ENCODE measurements around the gene NFASC. TPM values are rescaled to one million over a fixed set of nuclear protein-coding genes. Genes with fewer than 3 reads are reported as not detected.

NFASC gene
- total and polyA plus RNA-seq, 12 donors = 4.8 to 76.7 (median 44.8) TPM

DNA sequence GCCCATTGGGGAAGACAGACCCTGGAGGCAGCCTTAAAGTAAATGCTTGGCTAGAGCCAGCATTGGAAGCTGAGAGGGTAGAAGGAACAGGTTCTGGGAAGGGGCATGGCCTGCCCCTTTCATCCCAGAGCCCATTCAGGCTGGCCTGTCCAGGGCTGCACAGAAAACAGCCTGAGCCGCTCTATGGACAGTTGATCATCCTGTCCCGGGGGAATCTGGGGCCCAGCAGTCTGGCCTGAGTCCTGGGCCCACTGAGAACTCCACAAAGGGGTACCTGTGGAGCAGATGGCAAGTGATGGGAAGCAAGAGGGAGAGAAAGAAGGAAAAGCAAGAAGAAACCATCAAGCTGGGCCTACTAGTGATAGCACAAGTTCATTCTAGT, 200.4 kb downstream of the NFASC start:
- TF ChIP-seq, protein P1, sequence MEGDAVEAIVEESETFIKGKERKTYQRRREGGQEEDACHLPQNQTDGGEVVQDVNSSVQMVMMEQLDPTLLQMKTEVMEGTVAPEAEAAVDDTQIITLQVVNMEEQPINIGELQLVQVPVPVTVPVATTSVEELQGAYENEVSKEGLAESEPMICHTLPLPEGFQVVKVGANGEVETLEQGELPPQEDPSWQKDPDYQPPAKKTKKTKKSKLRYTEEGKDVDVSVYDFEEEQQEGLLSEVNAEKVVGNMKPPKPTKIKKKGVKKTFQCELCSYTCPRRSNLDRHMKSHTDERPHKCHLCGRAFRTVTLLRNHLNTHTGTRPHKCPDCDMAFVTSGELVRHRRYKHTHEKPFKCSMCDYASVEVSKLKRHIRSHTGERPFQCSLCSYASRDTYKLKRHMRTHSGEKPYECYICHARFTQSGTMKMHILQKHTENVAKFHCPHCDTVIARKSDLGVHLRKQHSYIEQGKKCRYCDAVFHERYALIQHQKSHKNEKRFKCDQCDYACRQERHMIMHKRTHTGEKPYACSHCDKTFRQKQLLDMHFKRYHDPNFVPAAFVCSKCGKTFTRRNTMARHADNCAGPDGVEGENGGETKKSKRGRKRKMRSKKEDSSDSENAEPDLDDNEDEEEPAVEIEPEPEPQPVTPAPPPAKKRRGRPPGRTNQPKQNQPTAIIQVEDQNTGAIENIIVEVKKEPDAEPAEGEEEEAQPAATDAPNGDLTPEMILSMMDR (IDR thresholded peaks at IDR 0.05) = no peak
- no peak for TF ChIP-seq POLR2A (IDR thresholded peaks at IDR 0.05)
- 90 to 100% (median 97%) methylated on average over 2 of the region's 2 CpGs for WGBS, 4 donors

GRCh38 chr1:205071801-205072200, 201.1 kb downstream of the NFASC start:
- Histone ChIP-seq H3K36me3 (replicated peaks in 1 of 2) (no peaks in the 10 kb centered on the region), H3K4me1 (replicated peaks in 1 of 2) (no peaks in the 10 kb centered on the region), H3K27me3 (no peaks in the 10 kb centered on the region), H3K4me3 (no peak overlapping the region), H3K9me3 (replicated peaks in 1 of 3) (no peaks in the 10 kb centered on the region), H3K27ac (no peak overlapping the region)
- intact Hi-C loops (cut with DNase I) = no loop called here
- DNase-seq = no peak
- WGBS, 4 donors = 87 to 88% (median 87%) methylated on average over 5 to 12 of the region's 12 CpGs
- TF ChIP-seq POLR2A (IDR thresholded peaks at IDR 0.05) = no peak

More for the DNA sequence above, 200.4 kb downstream of the NFASC start:
- Histone ChIP-seq H3K4me3 (no peak overlapping the region), H3K27ac (no peak overlapping the region), H3K4me1 (replicated peaks in 1 of 2) (no peaks in the 10 kb centered on the region), H3K27me3 (no peaks in the 10 kb centered on the region), H3K9me3 (replicated peaks in 1 of 3) (no peaks in the 10 kb centered on the region), H3K36me3 (replicated peaks in 1 of 2) (no peaks in the 10 kb centered on the region)
- no peak for DNase-seq
- intact Hi-C loops (cut with DNase I) = no loop called here

- TF ChIP-seq, protein P1 (IDR thresholded peaks at IDR 0.05) = no peak
- no peak for TF ChIP-seq POLR2A (IDR thresholded peaks at IDR 0.05)
- H3K4me3 ChIP-seq = no peak overlapping the region
- 81 to 95% (median 83%) methylated on average over 3 to 9 of the region's 9 CpGs for WGBS, 4 donors
These were observed 201.6 kb downstream of the NFASC start for GRCh38 chr1:205072286-205072685.

More at GRCh38 chr1:205072286-205072685, 201.6 kb downstream of the NFASC start:
- intact Hi-C loops (cut with DNase I) = no loop called here
- no peaks in the 10 kb centered on the region for H3K27me3 ChIP-seq
- no peak for DNase-seq
- no peaks in the 10 kb centered on the region for H3K4me1 ChIP-seq (replicated peaks in 1 of 2)
- H3K27ac ChIP-seq = no peak overlapping the region
- no peaks in the 10 kb centered on the region for H3K36me3 ChIP-seq (replicated peaks in 1 of 2)
- H3K9me3 ChIP-seq (replicated peaks in 1 of 3) = no peaks in the 10 kb centered on the region

Other genes starting within 250 kb of the NFASC start
- 1 to 10 TPM; 1.1 to 8.7 (median 2.9) TPM for gene LRRN2, start 185.1 kb upstream of the NFASC start, total RNA-seq
- 1 to 10 TPM; 2.4 to 3.5 (median 3.5) TPM for gene LRRN2, start 185.1 kb upstream of the NFASC start, polyA plus RNA-seq
- gene CNTN2, start 172.3 kb downstream of the NFASC start, total RNA-seq = 1 to 10 TPM in 3 of 9 donors, under 1 TPM in 5, not detected in 1; 0.08 to 3.2 (median 0.65) TPM
- under 1 TPM; 0.27 to 0.72 (median 0.37) TPM for gene CNTN2, start 172.3 kb downstream of the NFASC start, polyA plus RNA-seq
- 1 to 10 TPM; 1.9 to 5.0 (median 3.3) TPM for gene TMEM81, start 213.6 kb downstream of the NFASC start, total RNA-seq
- gene TMEM81, start 213.6 kb downstream of the NFASC start, polyA plus RNA-seq = 1 to 10 TPM; 3.8 to 4.8 (median 3.9) TPM

Data from adrenal gland (tissue), 12 donors.